ENCODE results near the gene HSF5. TPM values are rescaled to one million over a fixed set of nuclear protein-coding genes. Genes with fewer than 3 reads are reported as not detected.
A peak's percentile ranks its signal among the peaks of the same experiment; 100 is the strongest.

Gene HSF5
- total RNA-seq, 1 experiment from 2014 or later, result not detected

DNA sequence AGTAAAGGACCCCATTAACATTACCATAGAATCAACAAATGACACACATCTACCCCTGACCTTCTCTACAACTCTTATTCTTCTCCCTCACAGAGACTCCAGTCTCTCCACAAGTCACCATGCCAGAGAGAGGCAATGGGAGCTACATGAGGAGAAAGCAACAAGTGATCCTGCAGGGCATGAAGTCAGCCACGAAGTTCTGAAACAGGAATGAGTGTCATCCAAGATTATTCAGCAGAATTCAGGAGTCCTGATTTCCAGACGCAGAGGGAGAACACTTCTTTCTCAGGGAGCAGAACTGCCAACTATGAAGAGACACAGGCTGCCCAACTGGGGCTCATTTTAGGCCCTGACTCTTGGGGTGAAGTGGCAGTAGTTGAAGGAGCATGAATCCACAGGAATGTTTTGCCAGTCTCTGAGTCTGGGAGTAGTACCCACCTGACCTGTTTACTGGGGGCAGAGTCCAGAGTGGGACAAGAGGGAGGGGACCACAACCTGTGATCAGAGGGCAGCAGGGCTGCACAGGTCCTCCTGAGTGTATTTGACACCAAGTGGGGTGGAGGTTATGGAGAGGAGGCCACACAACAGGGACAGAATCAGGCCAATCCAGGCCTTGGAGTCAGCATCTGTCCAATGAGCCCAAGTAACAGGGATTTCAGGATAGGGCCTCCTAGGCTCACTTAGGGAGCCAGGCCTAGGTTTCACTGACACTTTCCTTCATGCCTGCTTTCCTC, 28.6 kb upstream of the HSF5 start:
- Histone ChIP-seq H3K14ac (ENCODE audit: insufficient read depth, low read length) (0 out of 2 replicates have a peak overlapping the region, but pooled peaks have one; percentile 68), H2BK5ac (ENCODE audit: insufficient read length, low read length) (no peak overlapping the region), H4K91ac (ENCODE audit: insufficient read length, low read depth, low read length) (no peak overlapping the region), H2AK5ac (ENCODE audit: insufficient read length, low read length) (no peak overlapping the region), H2BK20ac (ENCODE audit: low read depth, low read length, poor library complexity, severe bottlenecking) (no peak overlapping the region), H3K9me3 (ENCODE audit: control insufficient read depth, low read depth, low read length) (no peaks in the 10 kb centered on the region), H3K4ac (ENCODE audit: low read depth, low read length) (no peak overlapping the region), H4K20me1 (ENCODE audit: control insufficient read depth, insufficient read depth, insufficient read length) (no peaks in the 10 kb centered on the region), H3K27me3 (ENCODE audit: insufficient read depth, low read length) (no peaks in the 10 kb centered on the region), H3K23ac (ENCODE audit: insufficient read length, low read depth, low read length) (no peak overlapping the region), H4K5ac (ENCODE audit: insufficient read length, low read depth, low read length) (no peak overlapping the region), H3K9ac (ENCODE audit: extremely low read depth, insufficient read length, low read length) (peak overlapping the region; percentile 74), H3K4me1 (ENCODE audit: insufficient read depth, low read length) (peaks cover 3% of the 10 kb centered on the region; the same call in 1 of the 2 replicates), H4K8ac (replicated peaks; ENCODE audit: insufficient read length, low read depth, low read length) (no peak overlapping the region), H3K18ac (ENCODE audit: insufficient read length, low read depth, low read length) (no peak overlapping the region), H3K79me1 (ENCODE audit: insufficient read depth, low read depth, low read length, poor library complexity, severe bottlenecking) (no peaks in the 10 kb centered on the region), H3T11ph (ENCODE audit: low read length) (no peak overlapping the region), H3K79me2 (ENCODE audit: insufficient read depth, low read length) (no peaks in the 10 kb centered on the region), H2AFZ (ENCODE audit: low read length) (no peak overlapping the region), H2BK15ac (ENCODE audit: low read depth, low read length) (no peak overlapping the region), H2BK12ac (ENCODE audit: insufficient read length, low read depth, low read length) (no peak overlapping the region), H2BK120ac (ENCODE audit: low read depth, low read length, poor library complexity, severe bottlenecking) (no peak overlapping the region), H3K56ac (ENCODE audit: insufficient read length, low read depth, low read length) (no peak overlapping the region), H3K27ac (ENCODE audit: insufficient read length, low read depth, low read length) (peak overlapping the region; percentile 3), H3K23me2 (ENCODE audit: insufficient read length, low read depth, low read length, poor library complexity, severe bottlenecking) (peaks cover 12% of the 10 kb centered on the region), H3K4me2 (ENCODE audit: insufficient read depth, insufficient read length, low read length) (peak overlapping the region; percentile 85)
- DNase-seq, result no peak
- H3K9me3 Mint-ChIP-seq, result no peaks in the 10 kb centered on the region; a peak in 2 of 5 replicates
- TF ChIP-seq, protein P1, sequence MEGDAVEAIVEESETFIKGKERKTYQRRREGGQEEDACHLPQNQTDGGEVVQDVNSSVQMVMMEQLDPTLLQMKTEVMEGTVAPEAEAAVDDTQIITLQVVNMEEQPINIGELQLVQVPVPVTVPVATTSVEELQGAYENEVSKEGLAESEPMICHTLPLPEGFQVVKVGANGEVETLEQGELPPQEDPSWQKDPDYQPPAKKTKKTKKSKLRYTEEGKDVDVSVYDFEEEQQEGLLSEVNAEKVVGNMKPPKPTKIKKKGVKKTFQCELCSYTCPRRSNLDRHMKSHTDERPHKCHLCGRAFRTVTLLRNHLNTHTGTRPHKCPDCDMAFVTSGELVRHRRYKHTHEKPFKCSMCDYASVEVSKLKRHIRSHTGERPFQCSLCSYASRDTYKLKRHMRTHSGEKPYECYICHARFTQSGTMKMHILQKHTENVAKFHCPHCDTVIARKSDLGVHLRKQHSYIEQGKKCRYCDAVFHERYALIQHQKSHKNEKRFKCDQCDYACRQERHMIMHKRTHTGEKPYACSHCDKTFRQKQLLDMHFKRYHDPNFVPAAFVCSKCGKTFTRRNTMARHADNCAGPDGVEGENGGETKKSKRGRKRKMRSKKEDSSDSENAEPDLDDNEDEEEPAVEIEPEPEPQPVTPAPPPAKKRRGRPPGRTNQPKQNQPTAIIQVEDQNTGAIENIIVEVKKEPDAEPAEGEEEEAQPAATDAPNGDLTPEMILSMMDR (conservative IDR thresholded peaks at IDR 0.05), result no peak
- peaks cover 0 to 11% (median 10%) of the 10 kb centered on the region in 3 experiments; a peak in 6 of 7 replicates for H3K36me3 Mint-ChIP-seq (ENCODE audit: insufficient read depth in 1 of 3, low read depth in 3 of 3)
- no CpG with 5 or more reads among the region's 2 CpGs for WGBS (ENCODE audit: extremely low coverage, insufficient read length, low lambda C conversion rate)
- H3K4me1 Mint-ChIP-seq, result peaks cover 29 to 38% of the 10 kb centered on the region in 2 experiments
- peak overlapping the region; percentile 39 to 95 (median 65); a peak in 5 of 7 replicates for H3K27ac Mint-ChIP-seq
- H3K4me3 Mint-ChIP-seq, result peak overlapping the region; percentile 95 to 96
- H3K27me3 Mint-ChIP-seq (ENCODE audit: low read depth), result no peaks in the 10 kb centered on the region

Measured in H9 (cell line).